Muscle layer of colon (tissue), 2 donors: ENCODE data around the gene CHSY1.

ENCODE experiments used
- H3K27ac ChIP-seq: one replicate; pipeline ENCODE4 v1.7.0; 2013; ENCODE audit warnings: low read depth, mild to moderate bottlenecking, low read length, moderate library complexity
- H3K27me3 ChIP-seq, 2 donors: one replicate each; pipeline ENCODE4 v1.7.0; 2013; ENCODE audit warnings: low read length in 2 of 2, mild to moderate bottlenecking in 2 of 2; ENCODE audit not compliant: insufficient read depth in 2 of 2, control insufficient read depth in 1 of 2
- H3K36me3 ChIP-seq: one replicate; pipeline ENCODE4 v1.7.0; 2013; ENCODE audit warnings: mild to moderate bottlenecking, low read length; ENCODE audit not compliant: insufficient read depth
- H3K4me1 ChIP-seq: one replicate; pipeline ENCODE4 v1.7.0; 2013; ENCODE audit warnings: mild to moderate bottlenecking, low read length; ENCODE audit not compliant: insufficient read depth
- H3K4me3 ChIP-seq, 2 donors: one replicate each; pipeline ENCODE4 v1.7.0; 2013; ENCODE audit warnings: low read length in 2 of 2, low read depth in 1 of 2, mild to moderate bottlenecking in 1 of 2, moderate library complexity in 1 of 2
- H3K9ac ChIP-seq: one replicate; pipeline ENCODE4 v1.7.0; 2013; ENCODE audit warnings: low read length
- H3K9me3 ChIP-seq: one replicate; pipeline ENCODE4 v1.7.0; 2013; ENCODE audit warnings: mild to moderate bottlenecking, low read length
- donor health status: abdominal sarcoma.
- donor health status: Adenocarcinoma of cecum.

The CHSY1 gene

GRCh38 chr15:101264911-101265641 lies 13.2 kb upstream of the CHSY1 start:
- no peak overlapping the region for H3K9ac ChIP-seq
- no peaks in the 10 kb centered on the region for H3K36me3 ChIP-seq
- H3K9me3 ChIP-seq = no peaks in the 10 kb centered on the region
- H3K4me1 ChIP-seq = no peaks in the 10 kb centered on the region
- H3K27me3 ChIP-seq = no peaks in the 10 kb centered on the region
- no peak overlapping the region for H3K27ac ChIP-seq
- H3K4me3 ChIP-seq = no peak overlapping the region

- Histone ChIP-seq H3K9ac (no peak overlapping the region), H3K27me3 (no peaks in the 10 kb centered on the region), H3K4me1 (no peaks in the 10 kb centered on the region), H3K9me3 (no peaks in the 10 kb centered on the region), H3K36me3 (no peaks in the 10 kb centered on the region), H3K4me3 (no peak overlapping the region), H3K27ac (no peak overlapping the region)
These were observed 12.2 kb upstream of the CHSY1 start for GRCh38 chr15:101264011-101264410.

GRCh38 chr15:101262551-101262950 lies 10.7 kb upstream of the CHSY1 start:
- Histone ChIP-seq H3K9ac (no peak overlapping the region), H3K4me1 (no peaks in the 10 kb centered on the region), H3K27me3 (no peaks in the 10 kb centered on the region), H3K36me3 (no peaks in the 10 kb centered on the region), H3K4me3 (no peak overlapping the region), H3K9me3 (no peaks in the 10 kb centered on the region), H3K27ac (no peak overlapping the region)

- Histone ChIP-seq H3K36me3 (no peaks in the 10 kb centered on the region), H3K4me1 (no peaks in the 10 kb centered on the region), H3K27me3 (no peaks in the 10 kb centered on the region), H3K9ac (no peak overlapping the region), H3K27ac (no peak overlapping the region), H3K9me3 (no peaks in the 10 kb centered on the region), H3K4me3 (no peak overlapping the region)
These were observed 6.6 kb upstream of the CHSY1 start for GRCh38 chr15:101258238-101259144.

GRCh38 chr15:101256757-101257156 lies 4.9 kb upstream of the CHSY1 start:
- peaks cover 6% of the 10 kb centered on the region for H3K4me1 ChIP-seq
- no peak overlapping the region for H3K9ac ChIP-seq
- H3K36me3 ChIP-seq = no peaks in the 10 kb centered on the region
- H3K27ac ChIP-seq = no peak overlapping the region
- no peak overlapping the region for H3K4me3 ChIP-seq
- H3K27me3 ChIP-seq = no peaks in the 10 kb centered on the region
- H3K9me3 ChIP-seq = no peaks in the 10 kb centered on the region

- Histone ChIP-seq H3K9ac (no peak overlapping the region), H3K4me1 (peaks cover 6% of the 10 kb centered on the region), H3K36me3 (no peaks in the 10 kb centered on the region), H3K27ac (no peak overlapping the region), H3K4me3 (no peak overlapping the region), H3K9me3 (no peaks in the 10 kb centered on the region), H3K27me3 (no peaks in the 10 kb centered on the region)
These were observed 3.9 kb upstream of the CHSY1 start for GRCh38 chr15:101255615-101256241.

- Histone ChIP-seq H3K27ac (no peak overlapping the region), H3K36me3 (no peaks in the 10 kb centered on the region), H3K4me1 (peaks cover 12% of the 10 kb centered on the region), H3K9me3 (no peaks in the 10 kb centered on the region), H3K9ac (no peak overlapping the region), H3K27me3 (no peaks in the 10 kb centered on the region), H3K4me3 (no peak overlapping the region)
These were observed 3.2 kb upstream of the CHSY1 start for GRCh38 chr15:101255051-101255395.

GRCh38 chr15:101254157-101255050 lies 2.6 kb upstream of the CHSY1 start:
- H3K9me3 ChIP-seq = no peaks in the 10 kb centered on the region
- H3K27me3 ChIP-seq = no peaks in the 10 kb centered on the region
- H3K27ac ChIP-seq = no peak overlapping the region
- no peak overlapping the region for H3K4me3 ChIP-seq
- H3K9ac ChIP-seq = no peak overlapping the region
- H3K36me3 ChIP-seq = no peaks in the 10 kb centered on the region
- H3K4me1 ChIP-seq = peaks cover 17% of the 10 kb centered on the region

- Histone ChIP-seq H3K4me3 (peak overlapping the region; percentile 47 to 79), H3K9ac (peak overlapping the region; percentile 18), H3K9me3 (no peaks in the 10 kb centered on the region), H3K36me3 (no peaks in the 10 kb centered on the region), H3K27me3 (no peaks in the 10 kb centered on the region), H3K27ac (peak overlapping the region; percentile 73), H3K4me1 (peaks cover 23% of the 10 kb centered on the region)
These were observed 988 bp upstream of the CHSY1 start for GRCh38 chr15:101252836-101253235.

- Histone ChIP-seq H3K4me1 (peaks cover 27% of the 10 kb centered on the region), H3K27me3 (no peaks in the 10 kb centered on the region), H3K36me3 (no peaks in the 10 kb centered on the region), H3K4me3 (peak overlapping the region; percentile 79 to 90), H3K27ac (peak overlapping the region; percentile 79), H3K9ac (peak overlapping the region; percentile 1), H3K9me3 (no peaks in the 10 kb centered on the region)
These were observed 697 bp downstream of the CHSY1 start for GRCh38 chr15:101250873-101251829.
